GM21515 (cell line): Measurements from ENCODE around the gene CD86.
"Not testable (repeated sequence)": the region's sequence is repeated elsewhere in the genome, so short reads cannot be mapped to it uniquely, and the experiment has no call there.

ENCODE experiments used
- ATAC-seq: cut with Tn5 transposase; IDR thresholded peaks from one replicate; pipeline ENCODE4 v1.9.1; 2021; ENCODE audit not compliant: unreplicated experiment

CD86 gene

GRCh38 chr3:122146466-122146865 is 91.3 kb downstream of the CD86 start:
- ATAC-seq: no peak

GRCh38 chr3:122148941-122149627 is 93.9 kb downstream of the CD86 start:
- ATAC-seq: no peak

DNA sequence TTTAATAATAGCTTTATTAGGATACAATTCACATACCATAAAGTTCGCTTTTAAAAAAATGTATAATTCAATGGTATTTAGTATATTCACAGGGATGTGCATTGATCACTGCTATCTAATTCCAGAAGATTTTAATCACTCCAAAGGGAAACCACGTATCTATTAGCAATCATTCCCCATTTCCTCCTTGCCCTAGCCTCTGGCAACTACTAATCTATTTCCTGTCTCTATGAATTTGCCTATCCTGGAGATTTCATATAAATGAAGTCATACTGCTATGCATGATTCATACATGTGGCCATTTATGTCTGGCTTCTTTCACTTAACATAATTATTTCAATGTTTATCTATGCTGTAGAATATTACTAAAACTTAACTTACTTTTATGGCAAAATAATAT is 96.3 kb downstream of the CD86 start:
- ATAC-seq: no peak

- ATAC-seq: not testable (repeated sequence)
Measured at GRCh38 chr3:122164983-122165382, 109.8 kb downstream of the CD86 start.

DNA sequence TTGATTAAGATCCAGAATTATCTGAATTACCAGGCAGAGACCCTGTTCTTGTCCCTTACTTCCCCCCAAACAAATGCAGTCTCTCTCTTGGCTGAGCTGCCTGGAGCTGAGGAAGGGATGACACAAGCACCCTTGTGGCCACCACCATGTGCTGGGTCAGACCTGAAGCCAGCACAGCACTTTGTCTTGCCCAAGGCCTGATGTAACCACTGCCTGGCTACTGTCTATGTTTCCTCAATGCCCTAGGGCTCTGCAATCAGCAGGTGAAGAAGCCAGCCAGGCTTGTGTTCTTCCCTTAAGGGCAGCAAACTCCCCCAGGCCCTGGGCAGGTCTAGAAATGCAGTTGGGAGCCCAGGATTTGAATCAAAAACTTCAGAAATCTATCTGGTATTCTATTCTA is 112.5 kb downstream of the CD86 start:
- ATAC-seq: no peak

- no peak for ATAC-seq
Measured at GRCh38 chr3:122168044-122168443, 112.9 kb downstream of the CD86 start.

- ATAC-seq: no peak
Measured at GRCh38 chr3:122169911-122170310, 114.7 kb downstream of the CD86 start.
